ENCODE data around the gene TBPL1. TPM values are rescaled to one million over a fixed set of nuclear protein-coding genes. Genes with fewer than 3 reads are reported as not detected.

Gene TBPL1
- total RNA-seq, 1 donor from 2014 or later = 35.7 TPM

GRCh38 chr6:134035823-134036296 is 82.8 kb downstream of the TBPL1 start:
- no peak for DNase-seq
- CTCF ChIA-PET = interaction anchor here (1.7 kb wide), 1 partner anchor 112 kb away, joined by 3 read pairs; no protein-coding TSS in a partner anchor
- Mint-ChIP-seq H3K4me1 (no peaks in the 10 kb centered on the region), H3K36me3 (ENCODE audit: low read depth) (no peaks in the 10 kb centered on the region), H3K9me3 (no peaks in the 10 kb centered on the region), H3K27ac (no peak overlapping the region), H3K4me3 (no peak overlapping the region), H3K27me3 (no peaks in the 10 kb centered on the region)
- no peak for TF ChIP-seq CTCF (IDR thresholded peaks at IDR 0.05)
- POLR2A ChIA-PET = no interaction called here
- ATAC-seq (ENCODE audit: low read depth) = no peak
- intact Hi-C loops (cut with micrococcal nuclease) = no loop called here

GRCh38 chr6:134039116-134039515 is 86.1 kb downstream of the TBPL1 start:
- no peaks in the 10 kb centered on the region for H3K9me3 Mint-ChIP-seq
- no peaks in the 10 kb centered on the region for H3K36me3 Mint-ChIP-seq (ENCODE audit: low read depth)
- ChIA-PET POLR2A (interaction anchor here (0.6 kb wide), 1 partner anchor 961 kb away, joined by 3 read pairs; no protein-coding TSS in a partner anchor), CTCF (no interaction called here)
- H3K4me3 Mint-ChIP-seq = no peak overlapping the region
- no peak for TF ChIP-seq CTCF (IDR thresholded peaks at IDR 0.05)
- H3K27ac Mint-ChIP-seq = no peak overlapping the region
- ATAC-seq (ENCODE audit: low read depth) (no peak), DNase-seq (no peak)
- H3K4me1 Mint-ChIP-seq = no peaks in the 10 kb centered on the region
- H3K27me3 Mint-ChIP-seq = peaks cover 10% of the 10 kb centered on the region
- intact Hi-C loops (cut with micrococcal nuclease) = no loop called here

Other genes starting within 250 kb of the TBPL1 start
- gene TCF21, start 64.1 kb upstream of the TBPL1 start, total RNA-seq = not detected in 2 replicates
- 0.05 TPM in 1 of 2 replicates, not detected in the other for gene SLC2A12, start 99.4 kb downstream of the TBPL1 start, total RNA-seq